ENCODE measurements around the gene TREML4. TPM values are rescaled to one million over a fixed set of nuclear protein-coding genes. Genes with fewer than 3 reads are reported as not detected.

TREML4 gene
- total RNA-seq, 3 donors from 2014 or later (not counting 1 experiment from before 2014, with no cell fraction given), result 0.21 to 2.1 (median 0.32) TPM

DNA sequence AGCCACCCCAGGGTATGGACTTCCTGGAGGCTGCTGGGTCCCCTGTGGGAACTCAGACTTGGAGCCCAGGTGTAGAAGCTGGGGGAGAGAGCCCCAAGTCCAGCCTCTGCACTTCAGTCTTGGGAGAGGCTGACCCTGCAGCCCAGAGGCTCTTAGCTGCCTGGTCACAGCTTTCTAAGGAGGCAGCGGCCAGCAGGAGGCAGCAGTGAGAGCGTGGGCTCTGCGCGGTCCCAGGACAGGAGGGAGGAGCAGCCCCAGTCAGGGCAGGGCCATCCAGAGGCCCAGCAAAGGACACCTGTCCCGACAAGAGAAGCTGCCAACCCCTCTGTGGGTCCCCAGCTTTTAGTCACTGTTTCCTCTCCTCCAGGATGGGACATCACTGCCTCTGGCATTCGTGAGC, 36.6 kb upstream of the TREML4 start:
- H3K27ac Mint-ChIP-seq, result no peak overlapping the region
- peak; percentile 65 to 84 (median 79) for ATAC-seq
- Histone ChIP-seq H3K4me1 (ENCODE audit: control insufficient read depth, insufficient read depth, low read length) (peaks cover 17% of the 10 kb centered on the region), H3K9me3 (ENCODE audit: control insufficient read depth, insufficient read depth, low read length) (peaks cover 8% of the 10 kb centered on the region), H3K27ac (ENCODE audit: low read length) (no peak overlapping the region), H3K27me3 (ENCODE audit: control insufficient read depth, insufficient read depth, low read length) (no peaks in the 10 kb centered on the region), H3K4me3 (ENCODE audit: low read length) (no peak overlapping the region), H3K36me3 (ENCODE audit: control insufficient read depth, insufficient read depth, low read length) (no peaks in the 10 kb centered on the region)
- H3K36me3 Mint-ChIP-seq, result no peaks in the 10 kb centered on the region
- H3K4me1 Mint-ChIP-seq, result peaks cover 24 to 36% of the 10 kb centered on the region in 2 donors
- peaks cover 0 to 2% of the 10 kb centered on the region in 2 donors for H3K9me3 Mint-ChIP-seq
- peak; percentile 40 to 60 for DNase-seq
- intact Hi-C loops (cut with micrococcal nuclease), result loop anchor here (1.0 kb wide), 1 partner anchor 127 kb away; no protein-coding TSS in a partner anchor
- no peaks in the 10 kb centered on the region for H3K27me3 Mint-ChIP-seq (ENCODE audit: low read depth in 2 of 2)
- 48% methylated on average over 6 of the region's 6 CpGs for WGBS (ENCODE audit: insufficient coverage)
- no peak overlapping the region for H3K4me3 Mint-ChIP-seq
- TF ChIP-seq, protein P1, sequence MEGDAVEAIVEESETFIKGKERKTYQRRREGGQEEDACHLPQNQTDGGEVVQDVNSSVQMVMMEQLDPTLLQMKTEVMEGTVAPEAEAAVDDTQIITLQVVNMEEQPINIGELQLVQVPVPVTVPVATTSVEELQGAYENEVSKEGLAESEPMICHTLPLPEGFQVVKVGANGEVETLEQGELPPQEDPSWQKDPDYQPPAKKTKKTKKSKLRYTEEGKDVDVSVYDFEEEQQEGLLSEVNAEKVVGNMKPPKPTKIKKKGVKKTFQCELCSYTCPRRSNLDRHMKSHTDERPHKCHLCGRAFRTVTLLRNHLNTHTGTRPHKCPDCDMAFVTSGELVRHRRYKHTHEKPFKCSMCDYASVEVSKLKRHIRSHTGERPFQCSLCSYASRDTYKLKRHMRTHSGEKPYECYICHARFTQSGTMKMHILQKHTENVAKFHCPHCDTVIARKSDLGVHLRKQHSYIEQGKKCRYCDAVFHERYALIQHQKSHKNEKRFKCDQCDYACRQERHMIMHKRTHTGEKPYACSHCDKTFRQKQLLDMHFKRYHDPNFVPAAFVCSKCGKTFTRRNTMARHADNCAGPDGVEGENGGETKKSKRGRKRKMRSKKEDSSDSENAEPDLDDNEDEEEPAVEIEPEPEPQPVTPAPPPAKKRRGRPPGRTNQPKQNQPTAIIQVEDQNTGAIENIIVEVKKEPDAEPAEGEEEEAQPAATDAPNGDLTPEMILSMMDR (IDR thresholded peaks at IDR 0.05), result peak; percentile 40

DNA sequence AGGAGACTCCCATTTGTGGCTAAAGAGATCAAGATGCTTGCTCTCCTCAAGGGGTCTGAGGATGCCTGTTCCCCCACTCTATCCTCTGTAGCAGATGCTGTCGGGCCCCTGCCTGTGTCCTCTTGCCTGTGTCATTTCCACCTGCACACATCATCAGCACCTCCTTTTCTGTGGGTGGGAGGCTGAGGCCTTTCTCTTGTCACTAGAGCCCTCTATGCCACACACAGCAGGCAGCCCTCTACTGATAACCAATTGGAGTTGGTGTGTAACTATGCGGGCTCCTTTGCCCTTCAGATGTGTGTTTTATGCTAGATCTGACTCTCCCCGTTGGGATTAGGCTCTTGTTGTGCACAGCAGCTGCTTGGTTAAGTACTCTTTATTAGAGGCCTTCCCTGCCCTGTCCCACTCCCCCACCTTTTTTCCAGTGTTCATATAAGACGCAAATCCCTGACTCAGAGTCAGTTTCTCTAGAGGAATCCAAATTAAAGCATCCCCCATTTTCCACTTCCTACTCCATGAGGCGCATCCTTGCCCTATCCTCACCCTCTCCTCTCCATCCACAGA, 34.9 kb upstream of the TREML4 start:
- H3K4me1 Mint-ChIP-seq, result peaks cover 41 to 48% of the 10 kb centered on the region in 2 donors
- H3K27ac ChIP-seq (ENCODE audit: low read length), result no peak overlapping the region
- H3K4me3 Mint-ChIP-seq, result no peak overlapping the region
- no peaks in the 10 kb centered on the region for H3K27me3 ChIP-seq (ENCODE audit: control insufficient read depth, insufficient read depth, low read length)
- no peaks in the 10 kb centered on the region for H3K36me3 Mint-ChIP-seq
- no peaks in the 10 kb centered on the region for H3K27me3 Mint-ChIP-seq (ENCODE audit: low read depth in 2 of 2)
- H3K4me3 ChIP-seq (ENCODE audit: low read length), result no peak overlapping the region
- WGBS (ENCODE audit: insufficient coverage), result 95% methylated on average over 4 of the region's 5 CpGs
- ATAC-seq (no peak), DNase-seq (no peak)
- peaks cover 8% of the 10 kb centered on the region for H3K9me3 ChIP-seq (ENCODE audit: control insufficient read depth, insufficient read depth, low read length)
- intact Hi-C loops (cut with micrococcal nuclease), result no loop called here
- peaks cover 0 to 2% of the 10 kb centered on the region in 2 donors for H3K9me3 Mint-ChIP-seq
- H3K27ac Mint-ChIP-seq, result peak overlapping the region; percentile 10 to 11
- H3K36me3 ChIP-seq (ENCODE audit: control insufficient read depth, insufficient read depth, low read length), result no peaks in the 10 kb centered on the region
- TF ChIP-seq, protein P1 (IDR thresholded peaks at IDR 0.05), result no peak
- peaks cover 16% of the 10 kb centered on the region for H3K4me1 ChIP-seq (ENCODE audit: control insufficient read depth, insufficient read depth, low read length)

DNA sequence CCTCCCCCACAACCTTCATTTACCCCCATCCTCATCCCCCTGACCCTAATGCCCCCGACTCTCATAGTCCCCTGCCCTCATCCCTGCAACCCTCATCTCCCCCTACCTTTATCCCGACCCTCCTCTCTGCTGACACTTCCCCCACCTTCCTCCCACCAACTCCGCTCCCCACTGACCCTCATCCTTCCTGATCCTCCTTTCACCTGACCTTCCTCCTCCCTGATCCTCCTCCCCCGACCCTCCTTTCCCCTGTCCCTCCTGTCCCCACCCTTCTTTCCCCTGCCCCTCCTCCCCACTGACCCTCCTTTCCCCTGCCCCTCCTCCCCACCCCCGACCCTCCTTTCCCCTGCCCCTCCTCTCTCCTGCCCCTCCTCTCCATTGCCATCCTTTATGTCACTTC, 34.3 kb upstream of the TREML4 start:
- intact Hi-C loops (cut with micrococcal nuclease), result no loop called here

More for the DNA sequence above, 34.3 kb upstream of the TREML4 start:
- TF ChIP-seq, protein P1 (IDR thresholded peaks at IDR 0.05), result no peak
- peak overlapping the region in 1 of 2 donors; percentile 13 for H3K27ac Mint-ChIP-seq
- H3K9me3 Mint-ChIP-seq, result peaks cover 0 to 2% of the 10 kb centered on the region in 2 donors
- 82% methylated on average over 4 of the region's 5 CpGs for WGBS (ENCODE audit: insufficient coverage)
- H3K4me1 ChIP-seq (ENCODE audit: control insufficient read depth, insufficient read depth, low read length), result peaks cover 10% of the 10 kb centered on the region
- H3K27ac ChIP-seq (ENCODE audit: low read length), result no peak overlapping the region
- ATAC-seq (no peak), DNase-seq (no peak)
- H3K4me3 ChIP-seq (ENCODE audit: low read length), result no peak overlapping the region
- H3K27me3 ChIP-seq (ENCODE audit: control insufficient read depth, insufficient read depth, low read length), result no peaks in the 10 kb centered on the region
- no peaks in the 10 kb centered on the region for H3K36me3 Mint-ChIP-seq
- peaks cover 8% of the 10 kb centered on the region for H3K9me3 ChIP-seq (ENCODE audit: control insufficient read depth, insufficient read depth, low read length)
- H3K4me3 Mint-ChIP-seq, result no peak overlapping the region
- peaks cover 42 to 45% of the 10 kb centered on the region in 2 donors for H3K4me1 Mint-ChIP-seq
- H3K27me3 Mint-ChIP-seq (ENCODE audit: low read depth in 2 of 2), result no peaks in the 10 kb centered on the region
- H3K36me3 ChIP-seq (ENCODE audit: control insufficient read depth, insufficient read depth, low read length), result no peaks in the 10 kb centered on the region
